Endometrial microvascular endothelial cells (primary cell): ENCODE data around the gene IL6. TPM values are rescaled to one million over a fixed set of nuclear protein-coding genes. Genes with fewer than 3 reads are reported as not detected.

ENCODE experiments used
- in situ Hi-C: cut with HindIII; loops from 2 replicates; pipeline ENCODE4 v1.10.0; 2017; ENCODE audit warnings: low sequenced_read_pairs, low pct_unique_long_range_greater_than_20kb; ENCODE audit errors: inconsistent ontology term
- total RNA-seq: library from RNA; depleted of rRNA; stranded (reverse); fragments of >200 nt; gene quantifications from one replicate; pipeline ENCODE4 v1.2.3, GENCODE V29; 2015; ENCODE audit errors: inconsistent ontology term

The IL6 gene
- total RNA-seq, 1 donor from 2014 or later, result 6.6 TPM

DNA sequence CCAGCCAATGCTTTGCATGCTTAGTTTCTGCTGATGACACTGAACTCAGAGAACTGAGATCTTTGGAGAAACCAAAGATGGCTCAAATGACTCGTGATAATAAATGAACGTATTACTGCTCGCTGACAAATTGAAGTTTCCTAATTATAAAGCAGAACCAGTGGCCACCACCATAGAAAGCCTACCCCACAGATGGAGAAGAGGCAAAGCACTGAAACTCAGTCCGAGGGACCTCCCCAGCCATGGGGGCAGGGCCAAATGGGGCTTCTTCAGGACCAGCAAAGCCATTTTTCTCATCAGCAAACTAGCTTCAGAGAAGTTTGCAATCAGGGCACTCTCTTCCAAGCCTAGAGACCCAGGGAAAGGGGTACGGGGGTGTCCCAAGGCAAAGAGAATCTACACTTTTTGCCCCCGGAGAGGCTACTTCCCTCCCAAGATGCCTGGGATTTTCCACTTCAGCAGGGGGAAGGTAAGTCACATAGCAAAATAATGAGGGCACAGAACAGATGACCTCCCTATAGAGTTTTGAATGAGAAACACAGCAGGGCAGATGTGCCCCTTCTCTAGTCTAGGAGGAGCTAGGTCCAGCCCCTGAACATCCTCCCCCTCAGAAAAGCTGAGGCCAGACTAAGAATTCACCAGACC, 4.3 kb upstream of the IL6 start:
- in situ Hi-C loops, result no loop called here

DNA sequence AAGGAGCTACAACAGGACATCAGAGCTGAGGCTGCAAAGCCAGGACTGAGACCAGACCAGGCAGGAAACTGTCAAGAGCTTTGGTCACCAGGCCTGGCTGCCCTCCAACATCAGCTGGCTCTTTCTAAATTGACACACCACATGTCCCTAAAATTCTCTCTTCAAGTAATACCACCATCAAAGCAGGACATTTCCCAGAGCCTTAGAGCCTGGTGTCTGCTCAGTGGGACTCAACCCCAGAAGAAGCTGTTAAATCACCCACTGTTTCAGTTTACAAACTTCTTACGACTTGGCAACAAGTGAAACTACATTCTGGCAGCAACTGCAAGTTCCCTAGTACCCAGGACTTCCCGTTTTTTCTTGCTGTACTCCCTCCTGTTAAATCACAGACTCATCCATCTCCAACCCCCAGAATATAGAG, 3.8 kb upstream of the IL6 start:
- in situ Hi-C loops, result no loop called here

DNA sequence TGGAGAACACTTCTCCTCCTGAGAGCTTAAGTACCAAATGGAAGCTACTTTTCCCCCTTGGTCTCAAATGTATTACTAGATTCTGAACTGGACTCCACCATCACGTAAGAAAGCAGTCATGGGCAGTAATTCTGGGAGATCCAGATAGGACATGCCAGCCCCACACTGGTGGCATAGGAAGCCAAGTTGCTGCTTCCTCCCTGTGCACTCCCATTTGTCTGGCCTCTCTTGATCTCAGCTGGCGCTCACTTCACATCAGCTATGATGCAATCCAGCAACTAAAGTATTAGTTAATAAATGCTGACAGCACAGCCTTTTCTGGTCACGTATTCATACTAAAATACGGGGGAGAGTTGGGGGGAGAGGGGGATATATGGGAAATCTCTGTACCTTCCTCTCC, 3.4 kb upstream of the IL6 start:
- in situ Hi-C loops, result no loop called here

DNA sequence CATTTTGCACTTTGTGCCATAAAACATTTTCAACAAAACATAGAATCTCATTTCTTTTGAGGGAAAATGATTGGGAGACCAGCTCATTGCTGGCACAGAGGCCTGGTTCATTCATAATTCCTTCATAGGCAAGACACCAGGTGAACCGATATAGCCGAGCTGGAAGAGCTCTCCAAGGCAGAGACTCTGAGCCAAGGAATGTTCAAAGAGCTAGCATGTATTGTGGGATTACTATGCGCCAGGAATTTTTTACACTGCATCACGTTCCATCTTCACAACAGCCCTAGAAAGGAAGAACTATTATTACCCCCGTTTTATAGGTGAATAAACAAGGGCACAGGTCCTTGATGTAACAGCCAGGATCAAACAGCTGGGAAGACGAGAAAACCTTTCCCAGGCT, 2.1 kb upstream of the IL6 start:
- in situ Hi-C loops, result loop anchor here (25.0 kb wide), 2 partner anchors 163 to 337 kb away; no protein-coding TSS in a partner anchor

DNA sequence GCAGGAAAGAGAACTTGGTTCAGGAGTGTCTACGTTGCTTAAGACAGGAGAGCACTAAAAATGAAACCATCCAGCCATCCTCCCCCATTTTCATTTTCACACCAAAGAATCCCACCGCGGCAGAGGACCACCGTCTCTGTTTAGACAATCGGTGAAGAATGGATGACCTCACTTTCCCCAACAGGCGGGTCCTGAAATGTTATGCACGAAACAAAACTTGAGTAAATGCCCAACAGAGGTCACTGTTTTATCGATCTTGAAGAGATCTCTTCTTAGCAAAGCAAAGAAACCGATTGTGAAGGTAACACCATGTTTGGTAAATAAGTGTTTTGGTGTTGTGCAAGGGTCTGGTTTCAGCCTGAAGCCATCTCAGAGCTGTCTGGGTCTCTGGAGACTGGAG, 1.4 kb upstream of the IL6 start:
- in situ Hi-C loops, result loop anchor here (25.0 kb wide), 2 partner anchors 163 to 337 kb away; no protein-coding TSS in a partner anchor

DNA sequence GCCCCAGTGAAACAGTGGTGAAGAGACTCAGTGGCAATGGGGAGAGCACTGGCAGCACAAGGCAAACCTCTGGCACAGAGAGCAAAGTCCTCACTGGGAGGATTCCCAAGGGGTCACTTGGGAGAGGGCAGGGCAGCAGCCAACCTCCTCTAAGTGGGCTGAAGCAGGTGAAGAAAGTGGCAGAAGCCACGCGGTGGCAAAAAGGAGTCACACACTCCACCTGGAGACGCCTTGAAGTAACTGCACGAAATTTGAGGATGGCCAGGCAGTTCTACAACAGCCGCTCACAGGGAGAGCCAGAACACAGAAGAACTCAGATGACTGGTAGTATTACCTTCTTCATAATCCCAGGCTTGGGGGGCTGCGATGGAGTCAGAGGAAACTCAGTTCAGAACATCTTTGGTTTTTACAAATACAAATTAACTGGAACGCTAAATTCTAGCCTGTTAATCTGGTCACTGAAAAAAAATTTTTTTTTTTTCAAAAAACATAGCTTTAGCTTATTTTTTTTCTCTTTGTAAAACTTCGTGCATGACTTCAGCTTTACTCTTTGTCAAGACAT, 574 bp upstream of the IL6 start:
- in situ Hi-C loops, result loop anchor here (25.0 kb wide), 2 partner anchors 164 to 336 kb away; no protein-coding TSS in a partner anchor

DNA sequence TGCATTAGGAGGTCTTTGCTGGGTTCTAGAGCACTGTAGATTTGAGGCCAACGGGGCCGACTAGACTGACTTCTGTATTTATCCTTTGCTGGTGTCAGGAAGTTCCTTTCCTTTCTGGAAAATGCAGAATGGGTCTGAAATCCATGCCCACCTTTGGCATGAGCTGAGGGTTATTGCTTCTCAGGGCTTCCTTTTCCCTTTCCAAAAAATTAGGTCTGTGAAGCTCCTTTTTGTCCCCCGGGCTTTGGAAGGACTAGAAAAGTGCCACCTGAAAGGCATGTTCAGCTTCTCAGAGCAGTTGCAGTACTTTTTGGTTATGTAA, 675 bp downstream of the IL6 start:
- in situ Hi-C loops, result loop anchor here (25.0 kb wide), 2 partner anchors 165 to 335 kb away; no protein-coding TSS in a partner anchor

DNA sequence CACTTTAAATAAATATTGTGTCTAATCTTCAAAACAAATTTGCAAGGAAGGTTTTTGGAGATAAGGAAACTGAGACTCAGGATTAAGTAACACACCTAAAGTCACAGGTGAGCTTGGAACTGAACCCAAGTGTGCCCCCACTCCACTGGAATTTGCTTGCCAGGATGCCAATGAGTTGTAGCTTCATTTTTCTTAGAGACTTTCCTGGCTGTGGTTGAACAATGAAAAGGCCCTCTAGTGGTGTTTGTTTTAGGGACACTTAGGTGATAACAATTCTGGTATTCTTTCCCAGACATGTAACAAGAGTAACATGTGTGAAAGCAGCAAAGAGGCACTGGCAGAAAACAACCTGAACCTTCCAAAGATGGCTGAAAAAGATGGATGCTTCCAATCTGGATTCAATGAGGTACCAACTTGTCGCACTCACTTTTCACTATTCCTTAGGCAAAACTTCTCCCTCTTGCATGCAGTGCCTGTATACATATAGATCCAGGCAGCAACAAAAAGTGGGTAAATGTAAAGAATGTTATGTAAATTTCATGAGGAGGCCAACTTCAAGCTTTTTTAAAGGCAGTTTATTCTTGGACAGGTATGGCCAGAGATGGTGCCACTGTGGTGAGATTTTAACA, 1.5 kb downstream of the IL6 start:
- in situ Hi-C loops, result loop anchor here (25.0 kb wide), 2 partner anchors 166 to 334 kb away; no protein-coding TSS in a partner anchor

DNA sequence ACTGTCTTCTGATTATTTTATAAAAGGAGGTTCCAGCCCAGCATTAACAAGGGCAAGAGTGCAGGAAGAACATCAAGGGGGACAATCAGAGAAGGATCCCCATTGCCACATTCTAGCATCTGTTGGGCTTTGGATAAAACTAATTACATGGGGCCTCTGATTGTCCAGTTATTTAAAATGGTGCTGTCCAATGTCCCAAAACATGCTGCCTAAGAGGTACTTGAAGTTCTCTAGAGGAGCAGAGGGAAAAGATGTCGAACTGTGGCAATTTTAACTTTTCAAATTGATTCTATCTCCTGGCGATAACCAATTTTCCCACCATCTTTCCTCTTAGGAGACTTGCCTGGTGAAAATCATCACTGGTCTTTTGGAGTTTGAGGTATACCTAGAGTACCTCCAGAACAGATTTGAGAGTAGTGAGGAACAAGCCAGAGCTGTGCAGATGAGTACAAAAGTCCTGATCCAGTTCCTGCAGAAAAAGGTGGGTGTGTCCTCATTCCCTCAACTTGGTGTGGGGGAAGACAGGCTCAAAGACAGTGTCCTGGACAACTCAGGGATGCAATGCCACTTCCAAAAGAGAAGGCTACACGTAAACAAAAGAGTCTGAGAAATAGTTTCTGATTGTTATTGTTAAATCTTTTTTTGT, 2.3 kb downstream of the IL6 start:
- in situ Hi-C loops, result loop anchor here (25.0 kb wide), 2 partner anchors 167 to 333 kb away; no protein-coding TSS in a partner anchor

DNA sequence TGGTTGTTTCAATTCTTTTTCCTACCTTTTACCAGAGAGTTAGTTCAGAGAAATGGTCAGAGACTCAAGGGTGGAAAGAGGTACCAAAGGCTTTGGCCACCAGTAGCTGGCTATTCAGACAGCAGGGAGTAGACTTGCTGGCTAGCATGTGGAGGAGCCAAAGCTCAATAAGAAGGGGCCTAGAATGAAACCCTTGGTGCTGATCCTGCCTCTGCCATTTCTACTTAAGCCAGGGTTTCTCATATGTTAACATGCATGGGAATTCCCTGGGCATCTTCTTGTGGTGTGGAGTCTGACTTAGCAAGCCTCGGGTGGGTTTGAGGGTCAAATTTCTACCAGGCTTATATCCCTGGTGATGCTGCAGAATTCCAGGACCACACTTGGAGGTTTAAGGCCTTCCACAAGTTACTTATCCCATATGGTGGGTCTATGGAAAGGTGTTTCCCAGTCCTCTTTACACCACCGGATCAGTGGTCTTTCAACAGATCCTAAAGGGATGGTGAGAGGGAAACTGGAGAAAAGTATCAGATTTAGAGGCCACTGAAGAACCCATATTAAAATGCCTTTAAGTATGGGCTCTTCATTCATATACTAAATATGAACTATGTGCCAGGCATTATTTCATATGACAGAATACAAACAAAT, 3.2 kb downstream of the IL6 start:
- in situ Hi-C loops, result loop anchor here (25.0 kb wide), 2 partner anchors 168 to 332 kb away; no protein-coding TSS in a partner anchor

DNA sequence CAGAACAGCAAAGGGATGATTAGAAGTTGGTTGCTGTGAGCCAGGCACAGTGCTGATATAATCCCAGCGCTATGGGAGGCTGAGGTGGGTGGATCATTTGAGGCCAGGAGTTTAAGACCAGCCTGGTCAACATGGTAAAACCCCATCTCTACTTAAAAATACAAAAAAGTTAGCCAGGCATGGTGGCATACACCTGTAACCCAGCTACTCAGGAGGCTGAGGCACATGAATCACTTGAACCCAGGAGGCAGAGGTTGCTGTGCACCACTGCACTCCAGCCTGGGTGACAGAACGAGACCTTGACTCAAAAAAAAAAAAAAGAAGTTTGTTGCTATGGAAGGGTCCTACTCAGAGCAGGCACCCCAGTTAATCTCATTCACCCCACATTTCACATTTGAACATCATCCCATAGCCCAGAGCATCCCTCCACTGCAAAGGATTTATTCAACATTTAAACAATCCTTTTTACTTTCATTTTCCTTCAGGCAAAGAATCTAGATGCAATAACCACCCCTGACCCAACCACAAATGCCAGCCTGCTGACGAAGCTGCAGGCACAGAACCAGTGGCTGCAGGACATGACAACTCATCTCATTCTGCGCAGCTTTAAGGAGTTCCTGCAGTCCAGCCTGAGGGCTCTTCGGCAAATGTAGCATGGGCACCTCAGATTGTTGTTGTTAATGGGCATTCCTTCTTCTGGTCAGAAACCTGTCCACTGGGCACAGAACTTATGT, 4.1 kb downstream of the IL6 start:
- in situ Hi-C loops, result loop anchor here (25.0 kb wide), 2 partner anchors 169 to 331 kb away; no protein-coding TSS in a partner anchor

DNA sequence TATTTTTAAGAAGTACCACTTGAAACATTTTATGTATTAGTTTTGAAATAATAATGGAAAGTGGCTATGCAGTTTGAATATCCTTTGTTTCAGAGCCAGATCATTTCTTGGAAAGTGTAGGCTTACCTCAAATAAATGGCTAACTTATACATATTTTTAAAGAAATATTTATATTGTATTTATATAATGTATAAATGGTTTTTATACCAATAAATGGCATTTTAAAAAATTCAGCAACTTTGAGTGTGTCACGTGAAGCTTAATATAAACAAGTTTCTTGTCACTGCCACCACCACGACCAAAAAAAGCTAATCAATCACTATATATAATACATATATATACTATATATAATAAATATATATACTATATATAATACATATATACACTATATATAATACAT, 4.8 kb downstream of the IL6 start:
- in situ Hi-C loops, result loop anchor here (25.0 kb wide), 2 partner anchors 169 to 331 kb away; no protein-coding TSS in a partner anchor

DNA sequence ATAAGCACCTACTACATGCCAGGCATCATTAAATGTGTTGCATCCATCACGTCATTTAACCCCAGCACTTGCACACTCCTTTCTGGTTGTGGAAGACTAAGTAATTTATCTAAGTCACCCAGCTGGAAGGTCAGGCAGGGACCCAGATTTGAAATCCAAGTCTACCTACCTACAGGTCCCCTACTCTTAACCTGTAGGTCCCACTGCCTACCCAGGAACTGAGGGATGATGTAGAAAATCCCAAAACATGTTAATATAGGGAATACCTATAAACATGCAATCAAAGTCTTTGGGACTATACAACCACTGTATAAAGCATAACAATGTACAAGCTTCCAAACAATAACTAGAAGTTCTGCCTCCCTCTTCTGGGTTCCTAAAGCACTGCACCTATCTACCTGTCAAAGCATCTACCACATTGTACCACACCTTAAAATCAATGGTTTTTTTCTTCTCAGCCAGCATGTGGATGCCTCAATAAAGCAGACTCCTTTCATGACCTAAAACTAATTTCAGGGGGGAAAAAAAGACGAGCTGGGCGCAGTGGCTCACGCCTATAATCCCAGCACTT, 5.6 kb downstream of the IL6 start:
- in situ Hi-C loops, result loop anchor here (25.0 kb wide), 2 partner anchors 170 to 330 kb away; no protein-coding TSS in a partner anchor

DNA sequence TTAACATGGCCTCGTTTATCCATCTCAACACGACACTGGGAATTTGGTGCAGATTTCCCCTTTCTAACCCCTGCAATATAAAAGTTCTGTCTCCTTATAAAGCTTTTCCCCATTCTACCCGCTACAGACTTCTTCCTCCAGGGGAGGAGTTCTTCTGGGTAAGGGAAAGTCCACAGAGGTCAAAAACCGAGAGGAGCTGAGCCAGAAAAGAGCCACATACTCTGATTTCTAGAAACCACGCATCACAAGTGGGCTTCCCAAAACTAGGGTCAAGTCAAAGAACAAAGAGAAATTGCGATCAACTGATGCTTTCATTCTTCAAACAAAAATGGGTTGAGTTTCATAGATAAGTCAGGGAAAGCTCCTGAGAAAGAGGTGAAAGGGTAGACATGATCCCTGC, 6.8 kb downstream of the IL6 start:
- in situ Hi-C loops, result loop anchor here (25.0 kb wide), 2 partner anchors 171 to 329 kb away; no protein-coding TSS in a partner anchor

DNA sequence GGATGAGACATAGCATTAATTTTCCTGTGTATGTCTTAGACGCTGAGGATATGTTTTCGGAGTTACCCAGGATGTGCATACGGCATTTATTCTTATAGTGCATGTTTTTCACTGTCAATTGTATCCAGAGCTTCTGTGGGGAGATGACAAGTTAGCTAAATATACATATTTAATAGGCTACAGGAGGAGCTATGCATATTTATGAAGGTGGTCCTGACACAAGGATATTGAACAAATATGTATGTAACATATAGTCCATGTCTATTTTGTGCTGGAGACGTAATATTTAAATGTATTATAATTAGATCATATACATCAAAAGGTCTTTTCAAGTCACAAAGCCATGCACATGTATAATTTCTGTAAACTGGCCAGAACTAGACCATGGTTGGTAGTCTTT, 16.0 kb downstream of the IL6 start:
- in situ Hi-C loops, result loop anchor here (25.0 kb wide), 2 partner anchors 181 to 319 kb away; no protein-coding TSS in a partner anchor

DNA sequence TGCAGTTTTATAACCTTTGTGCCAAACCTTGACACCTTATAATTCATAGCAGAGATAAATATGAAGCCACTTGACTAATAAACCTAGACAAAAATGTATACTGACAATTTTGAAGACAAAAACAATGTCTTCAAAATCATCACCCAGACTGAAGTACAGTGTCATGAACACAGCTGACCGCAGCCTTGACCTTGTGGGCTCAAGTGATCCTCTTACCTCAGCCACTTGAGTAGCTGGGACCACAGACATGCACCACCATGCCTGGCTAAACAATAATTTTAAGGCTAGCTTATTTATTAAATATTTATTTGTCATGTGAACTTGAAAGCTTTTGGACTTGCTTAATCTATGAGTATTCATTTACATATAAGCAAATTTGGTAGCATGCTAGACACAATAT, 24.3 kb downstream of the IL6 start:
- in situ Hi-C loops, result no loop called here

DNA sequence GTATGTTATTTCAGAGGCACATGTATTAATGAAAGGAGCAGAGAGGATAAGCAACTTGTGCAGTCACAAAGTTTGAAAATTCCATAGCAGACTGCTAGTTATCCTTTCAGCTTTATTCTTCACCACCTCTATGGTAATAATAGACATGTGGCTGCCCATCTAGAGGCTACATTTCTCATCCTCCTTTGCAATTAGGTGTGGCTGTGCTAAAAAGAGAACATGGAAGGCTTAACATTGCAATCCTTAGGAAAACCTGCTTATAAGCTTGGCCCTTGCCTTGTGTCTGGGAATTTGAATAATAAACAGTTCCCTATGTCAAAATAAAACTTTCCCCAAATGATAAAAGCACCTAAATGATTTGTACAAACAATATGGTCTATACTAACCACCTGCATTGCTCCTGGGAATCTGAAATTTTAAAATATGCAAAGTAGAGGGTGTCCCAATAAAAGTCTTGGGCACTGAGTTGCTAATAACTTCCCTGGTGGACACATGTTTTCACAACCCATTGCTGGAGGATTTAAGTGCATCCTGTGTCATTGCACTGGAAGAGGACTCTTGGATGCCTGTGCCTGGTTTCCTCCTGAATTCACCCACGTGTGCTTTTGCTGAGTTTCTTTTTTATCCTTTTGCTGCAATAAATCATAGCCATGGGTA, 30.5 kb downstream of the IL6 start:
- in situ Hi-C loops, result no loop called here
